GM23338 (cell line): ENCODE data around the gene SPRYD7. TPM values are rescaled to one million over a fixed set of nuclear protein-coding genes. Genes with fewer than 3 reads are reported as not detected.

Experiments used
- ATAC-seq: fragments of 200-7000 bp; cut with Tn5 transposase; 3 replicates; pipeline ENCODE4 v1.9.1; 2020
- DNase-seq: peaks from one replicate; pipeline ENCODE4 v3.0.0-alpha.2; 2015; ENCODE audit warnings: low spot score
- H2AFZ ChIP-seq: fragments of 200-600 bp; sonication (generic); 2 replicates; pipeline ENCODE4 v1.8.0; 2016; ENCODE audit warnings: antibody characterized with exemption, mild to moderate bottlenecking, moderate library complexity
- H3F3A ChIP-seq: fragments of 200-600 bp; sonication (generic); replicated peaks from 2 replicates; pipeline ENCODE4 v1.8.0; 2017; ENCODE audit warnings: antibody characterized with exemption, mixed run types, low read depth
- H3K27ac ChIP-seq: fragments of 200-600 bp; sonication (generic); 2 replicates; pipeline ENCODE4 v1.6.1; 2016; ENCODE audit warnings: low read depth
- H3K27me3 ChIP-seq: fragments of 200-600 bp; sonication (generic); 2 replicates; pipeline ENCODE4 v1.8.0; 2016; ENCODE audit warnings: mild to moderate bottlenecking, mixed run types, moderate library complexity; ENCODE audit not compliant: insufficient read depth
- H3K36me3 ChIP-seq: fragments of 200-600 bp; sonication (generic); 2 replicates; pipeline ENCODE4 v1.8.0; 2016; ENCODE audit warnings: mild to moderate bottlenecking; ENCODE audit not compliant: insufficient read depth
- H3K4me1 ChIP-seq: fragments of 200-600 bp; sonication (generic); 2 replicates; pipeline ENCODE4 v1.8.0; 2016; ENCODE audit warnings: mild to moderate bottlenecking, moderate library complexity; ENCODE audit not compliant: insufficient read depth
- H3K4me2 ChIP-seq: fragments of 200-600 bp; sonication (generic); 2 replicates; pipeline ENCODE4 v1.7.1; 2017; ENCODE audit warnings: mixed run types
- H3K4me3 ChIP-seq: fragments of 200-600 bp; sonication (generic); 2 replicates; pipeline ENCODE4 v1.6.1; 2016; ENCODE audit warnings: mixed run types
- H3K79me2 ChIP-seq: fragments of 200-600 bp; sonication (generic); replicated peaks from 2 replicates; pipeline ENCODE4 v1.8.0; 2017; ENCODE audit warnings: mild to moderate bottlenecking; ENCODE audit not compliant: insufficient read depth
- H3K9me2 ChIP-seq: fragments of 200-600 bp; sonication (generic); 2 replicates; pipeline ENCODE4 v1.8.0; 2017; ENCODE audit not compliant: insufficient read depth
- H4K20me1 ChIP-seq: fragments of 200-600 bp; sonication (generic); replicated peaks from 2 replicates; pipeline ENCODE4 v1.8.0; 2017; ENCODE audit warnings: mild to moderate bottlenecking; ENCODE audit not compliant: insufficient read depth
- H3K27ac Mint-ChIP-seq: 2 replicates; pipeline ENCODE4 v1.8.0; 2020; ENCODE audit warnings: inconsistent platforms, mild to moderate bottlenecking, moderate library complexity, mixed read lengths
- H3K27me3 Mint-ChIP-seq: 3 replicates; pipeline ENCODE4 v1.8.0; 2022; ENCODE audit warnings: low read depth, mild to moderate bottlenecking, moderate library complexity, mixed read lengths, inconsistent platforms; ENCODE audit not compliant: insufficient read depth, poor library complexity
- H3K36me3 Mint-ChIP-seq: 3 replicates; pipeline ENCODE4 v1.8.0; 2021; ENCODE audit warnings: low read depth, mild to moderate bottlenecking, inconsistent platforms, moderate library complexity, mixed read lengths
- H3K4me1 Mint-ChIP-seq: 3 replicates; pipeline ENCODE4 v1.8.0; 2020; ENCODE audit warnings: mild to moderate bottlenecking, inconsistent platforms, mixed read lengths
- H3K4me3 Mint-ChIP-seq: 3 replicates; pipeline ENCODE4 v1.8.0; 2021; ENCODE audit warnings: moderate library complexity, mild to moderate bottlenecking, inconsistent platforms, mixed read lengths
- H3K9me3 Mint-ChIP-seq: 3 replicates; pipeline ENCODE4 v1.8.0; 2020; ENCODE audit warnings: moderate library complexity, mild to moderate bottlenecking, inconsistent platforms, mixed read lengths
- CREB1 ChIP-seq: fragments of 250-450 bp; sonication (Bioruptor Pico); IDR thresholded peaks from 2 replicates; pipeline ENCODE4 v1.5.0; 2020; ENCODE audit warnings: low read depth, mild to moderate bottlenecking, moderate library complexity
- EZH2 ChIP-seq: fragments of 200-600 bp; sonication (generic); IDR thresholded peaks from one replicate; pipeline ENCODE4 v1.8.0; 2017; ENCODE audit warnings: antibody characterized with exemption, mild to moderate bottlenecking, low read depth; ENCODE audit not compliant: unreplicated experiment
- EZH2phosphoT487 ChIP-seq: fragments of 200-600 bp; sonication (generic); IDR thresholded peaks from one replicate; pipeline ENCODE4 v1.8.1; 2018; ENCODE audit warnings: antibody characterized with exemption; ENCODE audit not compliant: unreplicated experiment
- JUNB ChIP-seq: IDR thresholded peaks from one replicate; pipeline ENCODE4 v1.6.1; 2016; ENCODE audit warnings: antibody characterized with exemption; ENCODE audit not compliant: unreplicated experiment
- NANOG ChIP-seq: IDR thresholded peaks from 2 replicates; pipeline ENCODE4 v1.6.1; 2016; ENCODE audit warnings: antibody characterized with exemption, borderline replicate concordance
- POLR2AphosphoS5 ChIP-seq: IDR thresholded peaks from 2 replicates; pipeline ENCODE4 v1.6.1; 2016; ENCODE audit warnings: antibody characterized with exemption, low read depth
- STAT1 ChIP-seq: IDR thresholded peaks from one replicate; pipeline ENCODE4 v1.6.1; 2016; ENCODE audit warnings: antibody characterized with exemption; ENCODE audit not compliant: unreplicated experiment
- ZNF114 ChIP-seq: fragments of 250-450 bp; sonication (Bioruptor Pico); IDR thresholded peaks from 2 replicates; pipeline ENCODE4 v1.5.0; 2020; ENCODE audit warnings: mild to moderate bottlenecking, moderate library complexity
- ZNF331 ChIP-seq: fragments of 250-450 bp; sonication (Bioruptor Pico); IDR thresholded peaks from 2 replicates; pipeline ENCODE4 v1.5.0; 2020; ENCODE audit warnings: low read depth, mild to moderate bottlenecking, moderate library complexity
- ZNF462 ChIP-seq: fragments of 250-450 bp; sonication (Bioruptor Pico); IDR thresholded peaks from 2 replicates; pipeline ENCODE4 v1.5.0; 2020; ENCODE audit warnings: mild to moderate bottlenecking, moderate library complexity
- polyA plus RNA-seq: library from polyadenylated mRNA; unstranded; fragments of >200 nt; fragmentation: Nextera tagmentation; extraction: Ambion mirVana; gene quantifications from 2 replicates; pipeline ENCODE4 v1.2.1, GENCODE V29; 2016
- total RNA-seq: library from RNA; depleted of rRNA; stranded (reverse); fragments of >200 nt; shearing (Covaris generic); gene quantifications from 2 replicates; pipeline ENCODE4 v1.2.3, GENCODE V29; 2014
- TF ChIP-seq, protein P1 (sequence below): IDR thresholded peaks from one replicate; pipeline ENCODE4 v1.6.1; 2018; ENCODE audit warnings: antibody characterized with exemption; ENCODE audit not compliant: unreplicated experiment
- TF ChIP-seq, protein P2 (sequence below), 2 experiments: fragments of 200-600 bp in 1 of 2; sonication (generic) in 1 of 2; conservative IDR thresholded peaks; 2 replicates each; pipeline versions ENCODE4 v1.5.1 to v1.6.1; 2016 to 2017; ENCODE audit warnings: antibody characterized with exemption in 2 of 2, low read depth in 2 of 2, mild to moderate bottlenecking in 2 of 2, moderate library complexity in 1 of 2
- TF ChIP-seq, protein P3 (sequence below): IDR thresholded peaks from 2 replicates; pipeline ENCODE4 v1.6.1; 2016; ENCODE audit warnings: antibody characterized with exemption

The SPRYD7 gene
- total and polyA plus RNA-seq, 2 experiments from 2014 or later = 2.9 to 7.4 TPM

- DNase-seq = peak; percentile 58
- Mint-ChIP-seq H3K4me3 (no peak overlapping the region), H3K36me3 (peaks cover 46% of the 10 kb centered on the region), H3K4me1 (no peaks in the 10 kb centered on the region), H3K27ac (no peak overlapping the region), H3K9me3 (peaks cover 93% of the 10 kb centered on the region), H3K27me3 (peaks cover 3% of the 10 kb centered on the region)
- no peak overlapping the region for H2AFZ ChIP-seq
- peaks cover 4% of the 10 kb centered on the region; the same call in 1 of the 2 replicates for H3K36me3 ChIP-seq
- TF ChIP-seq ZNF331 (CRISPR knock-in tag) (no peak), STAT1 (no peak), CREB1 (CRISPR knock-in tag) (no peak), EZH2phosphoT487 (no peak), JUNB (no peak), ZNF462 (CRISPR knock-in tag) (no peak), ZNF114 (CRISPR knock-in tag) (no peak), NANOG (no peak), EZH2 (no peak), POLR2AphosphoS5 (no peak)
- TF ChIP-seq, protein P1, sequence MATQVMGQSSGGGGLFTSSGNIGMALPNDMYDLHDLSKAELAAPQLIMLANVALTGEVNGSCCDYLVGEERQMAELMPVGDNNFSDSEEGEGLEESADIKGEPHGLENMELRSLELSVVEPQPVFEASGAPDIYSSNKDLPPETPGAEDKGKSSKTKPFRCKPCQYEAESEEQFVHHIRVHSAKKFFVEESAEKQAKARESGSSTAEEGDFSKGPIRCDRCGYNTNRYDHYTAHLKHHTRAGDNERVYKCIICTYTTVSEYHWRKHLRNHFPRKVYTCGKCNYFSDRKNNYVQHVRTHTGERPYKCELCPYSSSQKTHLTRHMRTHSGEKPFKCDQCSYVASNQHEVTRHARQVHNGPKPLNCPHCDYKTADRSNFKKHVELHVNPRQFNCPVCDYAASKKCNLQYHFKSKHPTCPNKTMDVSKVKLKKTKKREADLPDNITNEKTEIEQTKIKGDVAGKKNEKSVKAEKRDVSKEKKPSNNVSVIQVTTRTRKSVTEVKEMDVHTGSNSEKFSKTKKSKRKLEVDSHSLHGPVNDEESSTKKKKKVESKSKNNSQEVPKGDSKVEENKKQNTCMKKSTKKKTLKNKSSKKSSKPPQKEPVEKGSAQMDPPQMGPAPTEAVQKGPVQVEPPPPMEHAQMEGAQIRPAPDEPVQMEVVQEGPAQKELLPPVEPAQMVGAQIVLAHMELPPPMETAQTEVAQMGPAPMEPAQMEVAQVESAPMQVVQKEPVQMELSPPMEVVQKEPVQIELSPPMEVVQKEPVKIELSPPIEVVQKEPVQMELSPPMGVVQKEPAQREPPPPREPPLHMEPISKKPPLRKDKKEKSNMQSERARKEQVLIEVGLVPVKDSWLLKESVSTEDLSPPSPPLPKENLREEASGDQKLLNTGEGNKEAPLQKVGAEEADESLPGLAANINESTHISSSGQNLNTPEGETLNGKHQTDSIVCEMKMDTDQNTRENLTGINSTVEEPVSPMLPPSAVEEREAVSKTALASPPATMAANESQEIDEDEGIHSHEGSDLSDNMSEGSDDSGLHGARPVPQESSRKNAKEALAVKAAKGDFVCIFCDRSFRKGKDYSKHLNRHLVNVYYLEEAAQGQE = no peak
- TF ChIP-seq, protein P2, sequence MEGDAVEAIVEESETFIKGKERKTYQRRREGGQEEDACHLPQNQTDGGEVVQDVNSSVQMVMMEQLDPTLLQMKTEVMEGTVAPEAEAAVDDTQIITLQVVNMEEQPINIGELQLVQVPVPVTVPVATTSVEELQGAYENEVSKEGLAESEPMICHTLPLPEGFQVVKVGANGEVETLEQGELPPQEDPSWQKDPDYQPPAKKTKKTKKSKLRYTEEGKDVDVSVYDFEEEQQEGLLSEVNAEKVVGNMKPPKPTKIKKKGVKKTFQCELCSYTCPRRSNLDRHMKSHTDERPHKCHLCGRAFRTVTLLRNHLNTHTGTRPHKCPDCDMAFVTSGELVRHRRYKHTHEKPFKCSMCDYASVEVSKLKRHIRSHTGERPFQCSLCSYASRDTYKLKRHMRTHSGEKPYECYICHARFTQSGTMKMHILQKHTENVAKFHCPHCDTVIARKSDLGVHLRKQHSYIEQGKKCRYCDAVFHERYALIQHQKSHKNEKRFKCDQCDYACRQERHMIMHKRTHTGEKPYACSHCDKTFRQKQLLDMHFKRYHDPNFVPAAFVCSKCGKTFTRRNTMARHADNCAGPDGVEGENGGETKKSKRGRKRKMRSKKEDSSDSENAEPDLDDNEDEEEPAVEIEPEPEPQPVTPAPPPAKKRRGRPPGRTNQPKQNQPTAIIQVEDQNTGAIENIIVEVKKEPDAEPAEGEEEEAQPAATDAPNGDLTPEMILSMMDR (conservative IDR thresholded peaks at IDR 0.05; ENCODE audit: low read depth in 2 of 2) = no peak
- TF ChIP-seq, protein P3, sequence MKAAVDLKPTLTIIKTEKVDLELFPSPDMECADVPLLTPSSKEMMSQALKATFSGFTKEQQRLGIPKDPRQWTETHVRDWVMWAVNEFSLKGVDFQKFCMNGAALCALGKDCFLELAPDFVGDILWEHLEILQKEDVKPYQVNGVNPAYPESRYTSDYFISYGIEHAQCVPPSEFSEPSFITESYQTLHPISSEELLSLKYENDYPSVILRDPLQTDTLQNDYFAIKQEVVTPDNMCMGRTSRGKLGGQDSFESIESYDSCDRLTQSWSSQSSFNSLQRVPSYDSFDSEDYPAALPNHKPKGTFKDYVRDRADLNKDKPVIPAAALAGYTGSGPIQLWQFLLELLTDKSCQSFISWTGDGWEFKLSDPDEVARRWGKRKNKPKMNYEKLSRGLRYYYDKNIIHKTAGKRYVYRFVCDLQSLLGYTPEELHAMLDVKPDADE = no peak
- no peak overlapping the region for H3K27ac ChIP-seq
- no peak for ATAC-seq
- no peaks in the 10 kb centered on the region for H3F3A ChIP-seq
- no peaks in the 10 kb centered on the region for H3K4me1 ChIP-seq
- no peaks in the 10 kb centered on the region for H3K27me3 ChIP-seq
- no peak overlapping the region for H3K4me2 ChIP-seq
- no peak overlapping the region for H3K4me3 ChIP-seq
- H3K79me2 ChIP-seq = no peaks in the 10 kb centered on the region
- H3K9me2 ChIP-seq = no peaks in the 10 kb centered on the region
- no peaks in the 10 kb centered on the region for H4K20me1 ChIP-seq
Measured at GRCh38 chr13:49877629-49878218, 58.4 kb downstream of the SPRYD7 start.
